ENCODE results near the gene TMEM260. TPM values are rescaled to one million over a fixed set of nuclear protein-coding genes. Genes with fewer than 3 reads are reported as not detected.
"Not testable (repeated sequence)": the region's sequence is repeated elsewhere in the genome, so short reads cannot be mapped to it uniquely, and the experiment has no call there.

TMEM260 gene
- total RNA-seq, 1 donor from 2014 or later = 8.9 TPM

GRCh38 chr14:56603648-56604047, 24.1 kb downstream of the TMEM260 start:
- ATAC-seq = no peak

- peak; percentile 91 for ATAC-seq
Measured at GRCh38 chr14:56608689-56609088, 29.1 kb downstream of the TMEM260 start.

GRCh38 chr14:56611663-56612062, 32.1 kb downstream of the TMEM260 start:
- ATAC-seq = not testable (repeated sequence)

GRCh38 chr14:56617084-56617483, 37.5 kb downstream of the TMEM260 start:
- no peak for ATAC-seq

DNA sequence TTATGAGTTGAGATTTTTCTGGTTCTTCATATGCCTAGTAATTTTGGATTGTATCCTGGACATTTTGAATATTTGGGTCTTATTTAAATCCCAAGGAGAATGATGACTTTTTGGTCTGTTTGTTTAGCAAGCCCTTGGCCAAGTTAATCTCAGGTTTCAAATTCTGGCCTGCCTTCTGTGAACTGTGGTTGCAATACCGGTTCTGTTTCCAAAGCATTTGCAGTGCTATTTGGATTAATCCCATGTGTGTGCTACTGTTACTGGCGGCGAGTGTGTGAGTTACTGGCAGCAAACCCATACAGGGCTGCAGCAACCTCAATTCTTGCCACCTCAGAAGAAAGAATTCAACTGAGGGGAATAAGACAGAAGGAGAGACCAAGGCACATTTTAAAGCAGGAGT, 51.1 kb downstream of the TMEM260 start:
- peak; percentile 92 for ATAC-seq

DNA sequence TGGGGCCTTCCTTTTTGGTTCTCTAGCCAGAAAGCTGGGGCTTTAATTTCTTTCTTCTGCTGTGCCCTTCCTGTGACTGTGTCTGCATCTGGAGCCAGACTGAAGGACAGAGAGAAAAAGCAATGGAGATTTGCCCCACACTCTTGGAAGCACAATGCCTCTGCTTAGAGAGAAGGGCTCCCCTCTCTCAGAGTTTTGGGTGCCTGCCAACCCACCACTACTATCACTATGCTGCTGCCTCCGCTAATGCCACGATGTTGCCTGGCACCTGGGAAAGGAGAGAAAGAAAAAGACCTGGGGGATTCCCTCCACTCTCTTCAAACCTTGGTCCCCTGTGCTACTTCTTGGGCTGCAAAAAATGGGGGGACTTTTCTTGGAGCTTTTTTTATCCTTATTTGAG, 52.6 kb downstream of the TMEM260 start:
- ATAC-seq = no peak

DNA sequence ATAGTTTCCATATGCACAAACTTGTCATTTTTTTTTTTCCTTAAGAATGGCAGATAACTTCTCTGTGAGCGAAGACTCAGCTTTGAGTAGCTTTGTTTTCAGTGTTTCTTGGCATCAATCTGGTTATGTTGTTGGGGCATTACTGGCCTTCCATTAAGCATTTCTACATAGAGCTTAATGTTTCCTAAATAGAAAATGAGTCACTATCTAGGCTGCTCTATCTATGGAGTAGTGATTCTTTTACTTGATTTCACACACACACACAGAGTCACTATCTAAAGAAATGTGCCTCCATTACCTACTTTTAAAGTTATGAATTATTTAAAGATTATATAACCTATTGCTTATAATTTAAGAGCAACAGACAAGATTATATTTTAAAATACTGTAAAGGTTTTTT, 53.9 kb downstream of the TMEM260 start:
- ATAC-seq = no peak

GRCh38 chr14:56635041-56635440, 55.4 kb downstream of the TMEM260 start:
- ATAC-seq = no peak

DNA sequence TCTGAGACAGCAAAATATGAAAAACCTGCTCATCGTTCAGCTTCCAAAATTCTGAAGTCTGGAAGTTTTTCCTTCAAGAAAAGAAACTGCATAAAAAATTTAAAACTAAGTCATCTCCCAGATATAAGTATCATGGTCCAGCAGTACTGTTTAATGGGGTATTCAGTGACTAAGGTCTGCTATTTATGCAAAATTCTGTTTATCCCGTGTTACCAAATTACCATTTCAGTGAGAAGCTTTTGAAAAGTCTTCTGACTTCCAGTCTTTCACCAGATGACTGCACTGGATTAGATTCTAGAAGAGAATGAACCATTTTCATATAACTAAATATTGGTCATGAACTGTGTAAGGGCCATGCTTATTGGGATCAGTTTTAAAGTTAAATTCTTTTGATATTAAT, 67.9 kb downstream of the TMEM260 start:
- no peak for ATAC-seq

DNA sequence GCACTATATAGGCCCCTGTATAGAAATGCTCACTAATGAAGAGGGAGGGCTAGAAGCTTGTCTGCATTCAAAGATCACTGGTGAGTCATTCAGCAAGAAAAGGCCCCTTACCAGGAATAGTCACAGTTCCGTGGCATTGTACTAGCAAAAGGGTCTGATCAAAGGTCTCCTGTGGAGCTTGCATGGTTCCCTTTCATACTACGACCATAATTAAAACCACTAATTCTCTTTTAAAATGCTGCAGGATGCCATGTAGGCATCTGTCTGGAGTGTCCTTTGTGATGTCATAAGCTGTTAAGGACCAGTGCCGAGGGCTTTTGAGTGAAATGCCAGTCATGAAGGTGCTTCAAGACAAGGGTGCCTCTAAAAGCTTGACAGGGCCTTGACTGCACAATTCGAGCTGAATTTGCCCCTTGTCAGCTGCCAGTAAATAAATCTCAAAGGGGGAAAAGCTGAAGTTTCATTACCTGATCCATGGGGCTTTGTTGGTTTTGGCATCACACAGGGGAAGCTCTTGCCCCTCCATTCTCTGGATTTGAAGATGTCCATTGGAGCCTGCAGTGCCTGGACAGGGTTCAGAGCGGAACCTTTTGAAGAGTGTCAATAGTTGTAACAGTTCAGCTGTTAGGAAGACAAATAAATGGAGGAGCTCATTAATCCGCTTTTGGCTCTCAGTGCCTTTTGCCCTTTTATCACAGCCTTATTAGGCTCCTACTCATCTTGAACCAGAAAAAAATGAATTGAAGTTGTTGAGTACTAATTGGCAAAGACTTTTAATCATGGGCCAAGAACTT, 69.1 kb downstream of the TMEM260 start:
- ATAC-seq = no peak

DNA sequence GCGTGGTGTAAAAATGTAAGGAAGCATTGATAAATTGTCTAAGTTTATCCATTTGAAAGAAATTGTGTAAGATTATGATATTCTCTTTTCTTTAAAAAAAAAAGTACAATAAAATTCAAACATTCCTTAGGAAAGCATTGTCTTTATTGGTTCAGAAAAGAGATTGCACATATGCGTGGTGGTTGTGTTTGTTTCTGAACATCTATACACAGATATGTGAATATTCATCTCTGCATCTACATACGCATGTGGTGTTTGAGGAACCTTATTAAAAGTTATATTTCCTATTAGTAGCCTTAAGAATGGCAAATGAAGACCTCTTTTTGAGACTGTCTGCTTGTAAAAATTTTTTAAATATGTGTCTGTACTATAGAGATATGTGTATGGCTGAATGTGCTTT, 69.8 kb downstream of the TMEM260 start:
- no peak for ATAC-seq

DNA sequence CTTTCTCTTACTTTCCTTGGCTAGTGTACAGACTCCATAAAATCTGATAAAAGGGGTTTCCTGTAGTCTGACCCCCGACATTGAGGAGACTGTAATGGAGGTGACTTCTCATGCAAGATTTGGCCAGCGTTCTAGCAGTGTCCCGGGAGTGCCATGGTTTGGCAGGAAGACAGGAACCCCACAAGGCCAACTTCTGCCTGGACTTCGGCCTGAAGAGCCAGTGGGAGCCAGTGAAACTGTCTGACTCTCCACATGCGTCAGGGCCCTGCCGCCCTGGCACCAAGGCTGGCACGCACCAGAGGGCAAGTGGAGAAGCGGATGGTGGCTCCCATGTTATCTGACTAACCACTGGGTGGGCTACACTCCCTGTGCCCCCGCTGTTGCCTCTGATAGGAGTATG, 70.5 kb downstream of the TMEM260 start:
- ATAC-seq = no peak

GRCh38 chr14:56650979-56651378, 71.4 kb downstream of the TMEM260 start:
- no peak for ATAC-seq

GRCh38 chr14:56657604-56658003, 78.0 kb downstream of the TMEM260 start:
- no peak for ATAC-seq

GRCh38 chr14:56659378-56659777, 79.8 kb downstream of the TMEM260 start:
- ATAC-seq = peak; percentile 22

DNA sequence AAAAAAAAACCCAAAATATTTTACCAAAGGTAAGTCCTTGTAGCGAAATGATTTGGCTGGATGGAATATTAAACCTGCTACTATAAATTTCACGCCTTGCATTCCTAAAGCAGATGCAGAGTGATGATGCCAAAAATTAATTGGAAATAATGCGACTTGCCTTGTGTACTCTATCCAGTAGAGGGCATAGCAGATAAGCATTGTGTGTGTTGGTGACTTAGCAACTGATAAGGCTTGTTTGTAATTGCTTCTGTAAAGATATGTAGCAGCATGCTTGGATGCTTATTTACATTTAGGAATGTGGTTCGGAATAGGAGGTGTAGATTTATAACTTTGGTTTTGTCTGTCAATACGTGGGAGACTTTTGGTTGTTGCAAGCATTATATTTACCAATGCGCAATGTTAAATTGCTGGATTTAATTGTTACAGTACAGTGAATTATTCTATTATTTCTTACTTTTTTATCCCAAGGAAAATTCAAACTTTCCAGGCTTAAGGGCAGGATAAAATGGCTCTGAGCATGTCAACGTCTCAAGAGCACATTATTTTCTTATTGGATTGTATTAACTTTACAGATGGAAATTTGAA, 80.5 kb downstream of the TMEM260 start:
- peak; percentile 62 for ATAC-seq

DNA sequence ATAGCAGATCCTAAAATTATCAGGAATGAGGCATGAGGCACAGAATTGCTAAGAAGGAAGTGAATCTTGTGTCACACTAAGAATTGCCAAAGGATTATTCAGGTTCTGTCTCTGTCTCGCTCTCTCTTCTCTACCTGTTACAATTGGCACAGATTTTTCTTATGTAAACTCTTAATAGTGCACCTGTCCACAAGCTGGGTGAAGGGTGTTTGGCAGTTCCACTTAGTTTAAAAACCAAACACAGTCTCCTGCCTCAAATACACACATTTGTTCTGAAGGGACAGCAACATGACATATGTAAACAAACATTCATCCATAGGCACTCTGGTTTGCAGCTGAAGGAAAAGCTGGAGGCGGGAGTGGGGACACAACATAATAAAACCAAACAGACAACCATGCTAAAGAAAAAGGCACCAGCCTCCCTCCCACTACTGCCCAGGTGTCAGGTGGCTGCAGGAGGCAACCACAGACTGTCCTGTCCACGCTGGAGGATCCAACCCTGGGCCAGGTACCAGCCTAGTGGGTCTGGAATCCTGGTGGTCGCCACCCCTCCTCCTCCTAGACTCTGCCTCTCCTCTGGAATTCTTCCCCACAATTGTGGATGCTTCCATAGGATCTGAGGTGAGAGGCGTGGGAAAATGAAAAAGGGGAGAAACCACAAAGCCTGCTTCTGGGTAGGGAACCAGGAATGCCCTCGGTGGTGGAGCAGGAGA, 81.2 kb downstream of the TMEM260 start:
- ATAC-seq = no peak

DNA sequence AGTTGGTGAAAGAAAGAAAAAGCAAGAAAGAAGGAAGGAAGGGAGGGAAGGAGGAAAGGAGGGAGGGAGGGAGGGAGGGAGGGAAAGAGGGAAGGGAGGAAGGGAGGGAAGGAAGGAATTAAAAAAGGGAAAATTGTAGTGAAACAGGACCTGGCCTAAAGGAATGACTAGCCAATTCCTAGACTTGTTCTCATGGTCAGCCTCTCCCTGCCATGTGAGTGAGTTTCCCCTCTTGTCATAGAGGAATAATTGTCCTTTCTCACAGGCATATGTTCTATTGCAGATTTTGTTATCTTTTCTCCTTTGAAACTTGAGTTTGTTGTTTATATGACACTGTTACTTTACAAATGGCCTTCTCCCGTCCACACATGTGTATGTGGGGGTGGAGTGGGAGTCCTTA, 81.9 kb downstream of the TMEM260 start:
- no peak for ATAC-seq

- no peak for ATAC-seq
Measured at GRCh38 chr14:56664811-56665421, 85.3 kb downstream of the TMEM260 start.

GRCh38 chr14:56666294-56666693, 86.7 kb downstream of the TMEM260 start:
- ATAC-seq = no peak

DNA sequence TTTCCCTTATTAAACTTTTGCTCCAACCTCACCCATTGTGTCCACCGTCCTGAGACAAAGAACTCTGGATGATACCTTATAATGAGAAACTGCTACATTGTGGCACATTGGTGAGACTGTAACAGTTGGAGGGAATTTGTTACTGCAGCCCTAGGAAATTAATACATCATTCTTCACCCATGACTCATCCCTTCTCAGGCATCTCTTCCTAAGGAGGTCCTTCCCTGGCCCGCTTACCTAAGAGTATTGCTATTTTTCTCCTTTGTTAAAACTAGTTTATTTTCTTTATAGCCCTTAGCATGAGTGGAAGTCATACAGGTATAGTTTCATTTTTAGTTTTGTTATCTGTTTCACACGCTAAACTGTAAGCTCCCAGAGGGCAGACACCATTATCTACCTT, 87.1 kb downstream of the TMEM260 start:
- ATAC-seq = no peak

DNA sequence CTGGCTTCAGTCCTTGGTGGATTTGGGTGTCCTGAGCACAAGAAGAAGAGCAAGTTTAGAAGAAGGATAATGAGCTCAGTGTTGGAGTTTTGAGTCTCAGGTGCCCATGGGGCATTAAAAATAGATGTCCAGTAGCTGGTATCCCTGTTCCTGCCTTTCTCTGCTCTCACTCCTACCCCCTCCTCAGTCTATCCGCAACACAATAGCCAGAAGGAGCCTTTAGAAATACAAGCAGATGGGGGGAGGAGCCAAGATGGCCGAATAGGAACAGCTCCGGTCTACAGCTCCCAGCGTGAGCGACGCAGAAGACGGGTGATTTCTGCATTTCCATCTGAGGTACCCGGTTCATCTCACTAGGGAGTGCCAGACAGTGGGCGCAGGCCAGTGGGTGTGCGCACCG, 87.7 kb downstream of the TMEM260 start:
- not testable (repeated sequence) for ATAC-seq

DNA sequence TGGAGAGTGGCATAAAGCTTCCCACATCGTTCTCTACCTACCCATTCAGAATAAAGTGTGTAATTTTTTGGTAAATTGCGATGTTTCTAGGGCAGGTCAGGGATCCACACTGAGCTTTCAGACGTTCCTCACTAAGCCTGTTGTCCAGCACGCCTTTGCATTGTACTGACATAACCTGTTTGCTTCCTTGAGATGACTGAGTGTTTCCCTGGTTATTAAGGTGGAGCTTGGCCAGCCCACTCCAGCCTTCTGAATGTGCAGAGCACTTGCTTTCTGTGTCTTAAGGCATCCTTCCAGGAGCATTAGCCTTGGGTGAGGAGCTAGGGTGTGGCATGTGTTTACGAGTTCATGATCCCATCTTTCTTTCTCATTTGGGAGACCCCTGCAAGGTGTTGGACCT, 96.4 kb downstream of the TMEM260 start:
- peak; percentile 86 for ATAC-seq
